Esophagus mucosa (tissue), 1 donor: Measurements from ENCODE around the gene OR5M3. TPM values are rescaled to one million over a fixed set of nuclear protein-coding genes. Genes with fewer than 3 reads are reported as not detected.
A peak's percentile ranks its signal among the peaks of the same experiment; 100 is the strongest.

ENCODE experiments used
- ATAC-seq: fragments of 200-7000 bp; cut with Tn5 transposase; one replicate; pipeline ENCODE4 v1.9.1; 2020
- total RNA-seq: library from RNA; stranded (reverse); gene quantifications from one replicate; pipeline ENCODE4 v1.2.4, GENCODE V29; 2023
- donor health status: DM: yes; HTN: yes; CAD: no.

OR5M3 gene
- not detected for total RNA-seq

DNA sequence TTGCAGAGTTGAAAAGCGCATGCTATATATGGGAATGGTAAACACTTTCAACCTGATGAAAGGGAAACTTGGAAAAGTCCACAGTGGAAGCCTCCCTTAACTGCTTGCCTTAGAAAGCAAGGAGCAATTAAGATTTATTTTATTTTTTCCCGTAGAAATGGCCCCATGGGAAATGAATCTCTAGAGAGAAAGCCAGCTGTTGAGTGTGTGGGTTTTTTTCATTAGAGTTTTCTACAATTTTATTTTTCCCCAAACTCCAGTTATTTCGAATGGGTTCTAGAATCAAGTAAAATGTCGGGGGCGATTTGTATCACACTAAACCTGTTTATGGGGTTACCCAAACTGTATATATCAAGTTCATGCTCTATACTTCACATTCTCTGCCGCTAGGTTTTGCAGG lies at the start of gene OR5M3:
TSS of gene OR5M3 (minus strand) at position 101 of the 400 bp plus-strand sequence. CDS start 2,855 bp downstream, outside the sequence.
- ATAC-seq, result no peak

DNA sequence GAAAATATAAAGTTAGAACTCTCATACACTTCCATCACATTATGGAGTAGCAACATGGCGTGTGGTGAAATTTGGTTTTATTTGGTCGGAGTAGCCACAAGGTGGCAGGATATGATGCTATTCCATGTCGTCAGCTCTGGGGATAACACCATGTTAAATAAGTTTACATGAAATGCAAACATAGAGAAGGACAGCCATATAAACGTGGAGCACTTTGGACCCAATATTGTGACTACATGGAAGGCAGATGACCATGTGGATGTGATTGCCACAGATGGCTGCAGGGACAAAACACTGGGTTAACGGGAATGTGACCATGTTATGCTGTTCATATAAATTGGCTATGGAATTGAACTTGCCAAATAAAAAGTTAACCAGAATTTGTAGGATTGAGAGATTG lies 48.9 kb upstream of the OR5M3 start:
- no peak for ATAC-seq

DNA sequence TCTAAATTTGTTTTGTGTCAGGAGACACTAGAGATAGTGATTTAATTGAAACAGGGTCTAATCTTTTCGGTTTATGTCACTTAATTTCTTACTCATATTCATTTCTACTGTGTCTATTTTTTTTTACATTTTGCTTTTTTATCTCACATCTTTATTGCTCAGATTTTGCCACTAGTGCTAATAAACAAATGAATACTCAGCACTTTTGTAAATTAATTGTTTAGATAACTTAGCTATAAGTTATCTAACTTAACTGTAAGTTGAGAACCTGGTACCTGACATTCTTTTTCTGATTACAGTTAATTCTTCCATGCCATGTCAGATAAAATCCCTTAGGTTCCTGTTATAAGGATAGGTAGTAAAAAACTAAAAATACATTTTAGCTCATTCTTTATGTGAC lies 40.1 kb upstream of the OR5M3 start:
- no peak for ATAC-seq

DNA sequence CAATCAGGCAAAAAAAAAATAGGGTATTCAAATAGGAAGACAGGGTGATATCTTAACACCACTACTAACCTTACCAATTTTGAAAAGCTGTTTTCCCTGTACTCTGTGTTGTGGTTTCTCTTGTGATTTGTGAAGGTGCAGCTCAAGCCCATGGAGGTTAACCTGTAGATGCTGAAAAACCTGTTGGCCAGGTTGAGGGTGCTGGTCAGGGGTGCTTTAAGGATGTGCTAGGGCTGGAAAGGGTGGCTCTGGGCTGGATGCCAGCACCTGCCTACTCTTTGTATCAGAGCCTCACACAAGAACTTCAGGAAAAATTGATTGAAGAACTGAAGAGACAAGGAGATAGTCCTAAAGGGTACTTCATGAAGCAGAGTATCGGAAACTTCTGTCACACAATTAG lies 36.3 kb upstream of the OR5M3 start:
- ATAC-seq, result peak; percentile 52

DNA sequence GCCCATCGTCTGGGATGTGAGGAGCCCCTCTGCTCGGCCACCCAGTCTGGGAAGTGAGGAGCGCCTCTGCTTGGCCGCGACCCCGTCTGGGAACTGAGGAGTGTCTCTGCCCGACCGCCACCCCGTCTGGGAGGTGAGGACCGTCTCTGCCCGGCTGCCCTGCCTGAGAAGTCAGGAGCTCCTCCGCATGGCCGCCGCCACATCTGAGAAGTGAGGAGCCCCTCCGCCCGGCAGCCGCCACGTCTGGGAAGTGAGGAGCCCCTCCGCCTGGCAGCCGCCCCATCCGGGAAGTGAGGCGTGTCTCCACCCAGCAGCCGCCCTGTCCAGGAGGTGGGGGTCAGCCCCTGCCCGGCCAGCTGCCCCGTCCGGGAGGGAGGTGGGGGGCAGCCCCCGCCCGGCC lies 23.9 kb upstream of the OR5M3 start:
- no peak for ATAC-seq

DNA sequence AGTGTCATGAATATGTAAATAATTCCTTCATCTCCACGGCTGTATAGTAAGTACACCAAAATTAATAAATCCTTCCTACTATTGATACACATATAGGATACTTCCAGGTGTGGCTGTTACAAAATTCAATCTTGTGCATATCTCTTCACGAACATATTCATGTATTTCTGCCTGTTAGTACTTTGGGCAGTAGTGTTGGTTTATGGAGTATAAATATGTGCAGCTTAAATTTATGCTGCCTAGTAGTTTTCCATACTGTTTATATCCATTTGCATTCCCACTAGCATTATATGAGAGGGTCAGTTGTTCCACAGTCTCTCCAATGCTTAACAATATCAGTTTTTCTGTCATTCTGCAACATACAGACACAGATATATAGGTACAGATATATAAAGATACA lies 22.0 kb upstream of the OR5M3 start:
- no peak for ATAC-seq

DNA sequence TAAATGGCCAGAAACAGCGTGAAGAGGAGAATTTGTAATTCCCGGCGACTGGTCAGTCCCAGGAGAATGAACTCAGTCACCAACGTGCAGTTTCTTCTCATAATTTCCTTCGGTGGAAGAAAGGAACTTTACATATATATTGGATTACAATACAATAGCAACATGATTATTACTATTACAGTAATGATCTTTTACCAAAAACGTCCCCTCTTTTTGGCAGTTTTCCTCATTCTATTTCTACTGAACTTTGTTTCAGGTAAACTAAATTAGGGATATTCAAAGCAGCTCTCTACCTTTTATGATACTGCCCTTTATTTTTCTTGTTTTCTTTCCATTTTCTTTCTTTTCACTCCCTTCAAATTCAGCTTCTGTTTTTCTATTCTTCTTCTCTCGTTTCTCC lies 18.1 kb upstream of the OR5M3 start, which contains the start of gene OR5M8:
TSS of gene OR5M8 (minus strand) at position 101 of the 400 bp plus-strand sequence. CDS start at position 101, 0 bp downstream.
- no peak for ATAC-seq

DNA sequence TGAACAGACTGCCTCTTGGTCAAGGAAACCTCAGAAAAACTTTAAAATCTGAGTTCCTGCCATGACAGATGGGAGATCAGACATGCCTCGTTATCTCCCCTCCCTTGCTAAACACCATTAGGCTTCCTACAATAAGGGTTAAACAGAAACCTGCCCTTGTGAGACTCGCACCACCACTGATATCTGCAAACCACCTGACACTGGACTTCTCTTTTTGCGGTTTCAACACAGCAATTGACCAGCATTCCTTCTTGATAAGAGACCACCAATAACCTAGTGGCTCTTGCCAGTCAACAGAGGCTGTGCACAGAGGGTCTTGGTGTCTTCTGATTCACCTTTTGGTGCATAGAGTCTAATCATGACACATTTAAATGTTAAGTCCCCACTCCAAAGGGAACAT lies 13.6 kb upstream of the OR5M3 start:
- ATAC-seq, result no peak

DNA sequence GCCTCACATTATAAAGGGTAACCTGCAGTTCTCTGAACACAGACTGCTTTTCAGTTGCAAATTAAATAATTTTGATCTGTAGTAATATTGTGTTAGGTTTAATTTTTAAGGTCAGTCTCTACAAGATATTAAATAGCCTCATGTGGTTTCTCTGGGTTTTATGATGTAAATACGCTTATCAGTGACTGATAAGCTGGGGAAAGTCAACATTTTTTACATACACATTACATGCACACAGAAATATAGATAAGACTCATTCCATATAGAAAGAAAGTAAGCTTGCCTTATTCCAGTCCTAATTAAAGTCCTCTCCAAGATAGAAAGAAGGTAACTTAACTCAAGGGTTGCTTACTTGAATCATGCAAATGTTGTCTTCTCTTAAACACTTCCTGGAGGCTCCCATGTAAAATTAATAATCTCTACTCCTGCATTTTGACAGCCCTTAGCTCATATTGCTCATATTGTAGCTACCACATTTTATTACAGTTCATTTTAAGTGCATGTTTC lies 1.6 kb upstream of the OR5M3 start:
- no peak for ATAC-seq

DNA sequence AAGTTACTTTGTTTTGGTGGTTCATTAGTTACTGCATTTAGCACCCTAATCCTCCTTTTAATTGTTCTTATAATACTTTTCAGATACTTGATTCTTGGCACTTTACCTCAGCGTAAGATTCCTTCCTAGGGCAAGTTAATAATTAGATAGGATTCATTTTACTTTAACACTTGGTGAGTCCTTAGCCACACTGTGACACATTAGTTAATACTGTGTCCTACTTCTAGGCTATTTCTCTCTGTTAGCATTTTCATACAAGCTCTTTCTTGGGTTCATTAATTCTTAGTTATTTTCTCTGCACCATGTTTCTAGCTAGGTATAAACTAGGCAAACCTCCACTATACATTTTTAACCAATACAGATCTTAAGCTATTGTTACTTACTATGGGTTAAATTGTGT lies 16.1 kb downstream of the OR5M3 start:
- no peak for ATAC-seq

DNA sequence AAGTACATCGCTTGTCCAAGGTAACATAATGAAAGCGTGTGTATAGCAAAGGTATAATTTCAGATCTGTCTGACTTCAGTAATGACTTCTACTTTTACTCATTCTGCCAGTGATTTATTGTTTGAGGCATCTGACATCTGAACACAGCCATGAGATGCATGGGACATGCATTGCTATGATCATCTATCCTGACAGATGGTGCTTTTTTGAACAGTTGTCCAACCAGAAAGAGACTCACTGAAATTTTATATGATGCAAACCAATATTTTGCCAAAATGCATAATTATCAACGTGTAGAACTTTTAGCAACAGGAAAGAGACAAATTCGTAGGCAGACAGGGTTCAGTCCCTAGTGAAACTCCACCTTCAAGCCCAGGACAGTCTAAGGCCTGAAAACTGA lies 19.6 kb downstream of the OR5M3 start:
- no peak for ATAC-seq

Other genes starting within 250 kb of the OR5M3 start
- gene OR5T2, start 239.1 kb downstream of the OR5M3 start, total RNA-seq, result not detected
- not detected for gene OR5T3, start 221.1 kb downstream of the OR5M3 start, total RNA-seq
- gene OR5T1, start 199.2 kb downstream of the OR5M3 start, total RNA-seq, result not detected
- not detected for gene OR8H1, start 181.1 kb downstream of the OR5M3 start, total RNA-seq
- gene OR8K3, start 158.2 kb downstream of the OR5M3 start, total RNA-seq, result not detected
- not detected for gene OR8K1, start 127.3 kb downstream of the OR5M3 start, total RNA-seq
- not detected for gene OR8J1, start 119.1 kb downstream of the OR5M3 start, total RNA-seq
- gene OR8U1, start 97.7 kb downstream of the OR5M3 start, total RNA-seq, result not detected
- not detected for gene OR5AL1, start 60.7 kb downstream of the OR5M3 start, total RNA-seq
- gene OR5M8, start 18.0 kb upstream of the OR5M3 start, total RNA-seq, result not detected
- gene OR5M11, start 69.9 kb upstream of the OR5M3 start, total RNA-seq, result not detected
- not detected for gene OR5M10, start 104.4 kb upstream of the OR5M3 start, total RNA-seq
- gene OR5M1, start 141.5 kb upstream of the OR5M3 start, total RNA-seq, result not detected
- gene OR5AP2, start 169.1 kb upstream of the OR5M3 start, total RNA-seq, result not detected
- not detected for gene OR5AR1, start 190.3 kb upstream of the OR5M3 start, total RNA-seq
- gene OR9G1, start 225.7 kb upstream of the OR5M3 start, total RNA-seq, result not detected